ENCODE results near the gene FANCE. TPM values are rescaled to one million over a fixed set of nuclear protein-coding genes. Genes with fewer than 3 reads are reported as not detected.

The FANCE gene
- total RNA-seq, 1 donor from 2014 or later, result 9.2 TPM

- DNase-seq (no peak), ATAC-seq (ENCODE audit: low read depth) (no peak)
- intact Hi-C loops (cut with micrococcal nuclease), result no loop called here
- no peaks in the 10 kb centered on the region for H3K9me3 Mint-ChIP-seq
- H3K36me3 Mint-ChIP-seq (ENCODE audit: low read depth), result peaks cover 53% of the 10 kb centered on the region
- no peak for TF ChIP-seq CTCF (IDR thresholded peaks at IDR 0.05)
- H3K27me3 Mint-ChIP-seq, result no peaks in the 10 kb centered on the region
- H3K4me3 Mint-ChIP-seq, result no peak overlapping the region
- ChIA-PET POLR2A (interaction anchor here (0.6 to 1.6 kb wide), 7 partner anchors 16 to 1117 kb away, joined by 3 to 7 read pairs (median 3); no protein-coding TSS in a partner anchor), CTCF (no interaction called here)
- no peak overlapping the region for H3K27ac Mint-ChIP-seq
- peaks cover 36% of the 10 kb centered on the region for H3K4me1 Mint-ChIP-seq
Measured at GRCh38 chr6:35474131-35474941, 22.2 kb downstream of the FANCE start.

GRCh38 chr6:35474942-35475570, 22.9 kb downstream of the FANCE start:
- CTCF ChIA-PET, result no interaction called here
- POLR2A ChIA-PET, result no interaction called here
- no peak for DNase-seq

GRCh38 chr6:35475573-35475972, 23.4 kb downstream of the FANCE start:
- ATAC-seq (ENCODE audit: low read depth) (no peak), DNase-seq (no peak)
- Mint-ChIP-seq H3K27me3 (no peaks in the 10 kb centered on the region), H3K4me3 (no peak overlapping the region), H3K27ac (no peak overlapping the region), H3K4me1 (peaks cover 23% of the 10 kb centered on the region), H3K36me3 (ENCODE audit: low read depth) (peaks cover 41% of the 10 kb centered on the region), H3K9me3 (no peaks in the 10 kb centered on the region)
- no peak for TF ChIP-seq CTCF (IDR thresholded peaks at IDR 0.05)
- POLR2A ChIA-PET, result no interaction called here
- CTCF ChIA-PET, result no interaction called here
- intact Hi-C loops (cut with micrococcal nuclease), result no loop called here

More at GRCh38 chr6:35474942-35475570, 22.9 kb downstream of the FANCE start:
- Mint-ChIP-seq H3K4me1 (peaks cover 29% of the 10 kb centered on the region), H3K27me3 (no peaks in the 10 kb centered on the region), H3K4me3 (no peak overlapping the region), H3K27ac (no peak overlapping the region), H3K36me3 (ENCODE audit: low read depth) (peaks cover 46% of the 10 kb centered on the region), H3K9me3 (no peaks in the 10 kb centered on the region)
- TF ChIP-seq CTCF (IDR thresholded peaks at IDR 0.05), result no peak
- ATAC-seq (ENCODE audit: low read depth), result no peak
- intact Hi-C loops (cut with micrococcal nuclease), result no loop called here

GRCh38 chr6:35476004-35476403, 23.9 kb downstream of the FANCE start:
- ATAC-seq (ENCODE audit: low read depth) (no peak), DNase-seq (no peak)
- TF ChIP-seq CTCF (IDR thresholded peaks at IDR 0.05), result no peak
- Mint-ChIP-seq H3K27me3 (no peaks in the 10 kb centered on the region), H3K4me1 (peaks cover 19% of the 10 kb centered on the region), H3K4me3 (no peak overlapping the region), H3K36me3 (ENCODE audit: low read depth) (peaks cover 36% of the 10 kb centered on the region), H3K9me3 (no peaks in the 10 kb centered on the region), H3K27ac (no peak overlapping the region)
- intact Hi-C loops (cut with micrococcal nuclease), result no loop called here
- ChIA-PET CTCF (no interaction called here), POLR2A (no interaction called here)

GRCh38 chr6:35477028-35477427, 24.9 kb downstream of the FANCE start:
- Mint-ChIP-seq H3K4me3 (no peak overlapping the region), H3K27me3 (no peaks in the 10 kb centered on the region), H3K27ac (no peak overlapping the region), H3K4me1 (peaks cover 10% of the 10 kb centered on the region), H3K9me3 (no peaks in the 10 kb centered on the region), H3K36me3 (ENCODE audit: low read depth) (peaks cover 26% of the 10 kb centered on the region)
- POLR2A ChIA-PET, result no interaction called here
- CTCF ChIA-PET, result interaction anchor here (1.0 kb wide), 1 partner anchor 74 kb away, joined by 3 read pairs; no protein-coding TSS in a partner anchor
- ATAC-seq (ENCODE audit: low read depth) (no peak), DNase-seq (no peak)
- intact Hi-C loops (cut with micrococcal nuclease), result no loop called here
- no peak for TF ChIP-seq CTCF (IDR thresholded peaks at IDR 0.05)
